ENCODE results near the gene RRAD.

The RRAD gene

GRCh38 chr16:66880288-66881013 is 44.9 kb downstream of the RRAD start, which contains the start of gene PDP2:
Gene PDP2, plus strand, starts transcription at chr16:66880515. Its CDS starts 3,770 bp downstream, at chr16:66884285.
- peak; percentile 98 for DNase-seq (ENCODE audit: low read depth)

GRCh38 chr16:66878067-66878466 is 47.3 kb downstream of the RRAD start:
- no peak for TF ChIP-seq CTCF (IDR thresholded peaks at IDR 0.05; ENCODE audit: insufficient read depth, low read depth, low read length, missing control alignments)
- H3K4me3 ChIP-seq (ENCODE audit: low read depth, low read length): no peak overlapping the region
- DNase-seq (ENCODE audit: low read depth): peak; percentile 72

More at GRCh38 chr16:66880288-66881013, 44.9 kb downstream of the RRAD start, which contains the start of gene PDP2:
- H3K4me3 ChIP-seq (ENCODE audit: low read depth, low read length): peak within 1 kb of the TSS; percentile 72
- no peak for TF ChIP-seq CTCF (IDR thresholded peaks at IDR 0.05; ENCODE audit: insufficient read depth, low read depth, low read length, missing control alignments)

GRCh38 chr16:66874079-66874775 is 51.1 kb downstream of the RRAD start:
- DNase-seq (ENCODE audit: low read depth): peak; percentile 31
- TF ChIP-seq CTCF (IDR thresholded peaks at IDR 0.05; ENCODE audit: insufficient read depth, low read depth, low read length, missing control alignments): no peak
- no peak overlapping the region for H3K4me3 ChIP-seq (ENCODE audit: low read depth, low read length)

GRCh38 chr16:66873685-66874055 is 51.7 kb downstream of the RRAD start:
- no peak for TF ChIP-seq CTCF (IDR thresholded peaks at IDR 0.05; ENCODE audit: insufficient read depth, low read depth, low read length, missing control alignments)
- no peak overlapping the region for H3K4me3 ChIP-seq (ENCODE audit: low read depth, low read length)
- DNase-seq (ENCODE audit: low read depth): no peak

- H3K4me3 ChIP-seq (ENCODE audit: low read depth, low read length): peak overlapping the region; percentile 56
- peak; percentile 96 for TF ChIP-seq CTCF (IDR thresholded peaks at IDR 0.05; ENCODE audit: insufficient read depth, low read depth, low read length, missing control alignments)
- DNase-seq (ENCODE audit: low read depth): peak; percentile 96
Observed at GRCh38 chr16:66872943-66873684, 52.2 kb downstream of the RRAD start.

GRCh38 chr16:66872559-66872942 is 52.8 kb downstream of the RRAD start:
- no peak for TF ChIP-seq CTCF (IDR thresholded peaks at IDR 0.05; ENCODE audit: insufficient read depth, low read depth, low read length, missing control alignments)
- no peak for DNase-seq (ENCODE audit: low read depth)
- H3K4me3 ChIP-seq (ENCODE audit: low read depth, low read length): peak overlapping the region; percentile 56

All from GM12865 (cell line).